ENCODE results near the gene ANTXR1. TPM values are rescaled to one million over a fixed set of nuclear protein-coding genes. Genes with fewer than 3 reads are reported as not detected.

The ANTXR1 gene
- total RNA-seq, 1 experiment from 2014 or later = 25.7 TPM

DNA sequence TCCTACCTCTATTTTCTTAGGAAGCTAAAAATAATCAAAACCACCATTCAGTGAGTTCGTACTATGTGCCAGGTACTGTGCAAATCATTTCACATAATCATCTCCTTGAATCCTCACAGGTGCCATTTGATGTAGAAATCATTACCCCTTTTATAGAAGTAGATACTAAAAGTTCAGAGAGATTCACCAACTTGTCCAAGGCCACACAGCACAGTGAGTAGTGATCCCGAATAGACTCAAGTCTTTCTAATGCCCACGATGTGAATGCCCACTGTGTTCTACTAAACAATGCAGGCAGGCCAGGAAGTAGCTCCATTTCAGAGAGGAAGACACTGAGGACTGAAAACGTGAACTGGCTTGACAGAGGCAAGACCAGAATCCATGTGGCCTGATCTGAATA lies 68.8 kb downstream of the ANTXR1 start:
- DNase-seq (ENCODE audit: low read depth, low spot score) (no peak), ATAC-seq (no peak)
- TF ChIP-seq EZH2 (IDR thresholded peaks at IDR 0.05) (no peak), ZNF274 (IDR thresholded peaks at IDR 0.05; ENCODE audit: low read depth, low read length) (no peak), SRF (IDR thresholded peaks at IDR 0.05; ENCODE audit: low read depth) (no peak), EZH2phosphoT487 (IDR thresholded peaks at IDR 0.05; ENCODE audit: borderline replicate concordance) (no peak)
- TF ChIP-seq, protein P1, sequence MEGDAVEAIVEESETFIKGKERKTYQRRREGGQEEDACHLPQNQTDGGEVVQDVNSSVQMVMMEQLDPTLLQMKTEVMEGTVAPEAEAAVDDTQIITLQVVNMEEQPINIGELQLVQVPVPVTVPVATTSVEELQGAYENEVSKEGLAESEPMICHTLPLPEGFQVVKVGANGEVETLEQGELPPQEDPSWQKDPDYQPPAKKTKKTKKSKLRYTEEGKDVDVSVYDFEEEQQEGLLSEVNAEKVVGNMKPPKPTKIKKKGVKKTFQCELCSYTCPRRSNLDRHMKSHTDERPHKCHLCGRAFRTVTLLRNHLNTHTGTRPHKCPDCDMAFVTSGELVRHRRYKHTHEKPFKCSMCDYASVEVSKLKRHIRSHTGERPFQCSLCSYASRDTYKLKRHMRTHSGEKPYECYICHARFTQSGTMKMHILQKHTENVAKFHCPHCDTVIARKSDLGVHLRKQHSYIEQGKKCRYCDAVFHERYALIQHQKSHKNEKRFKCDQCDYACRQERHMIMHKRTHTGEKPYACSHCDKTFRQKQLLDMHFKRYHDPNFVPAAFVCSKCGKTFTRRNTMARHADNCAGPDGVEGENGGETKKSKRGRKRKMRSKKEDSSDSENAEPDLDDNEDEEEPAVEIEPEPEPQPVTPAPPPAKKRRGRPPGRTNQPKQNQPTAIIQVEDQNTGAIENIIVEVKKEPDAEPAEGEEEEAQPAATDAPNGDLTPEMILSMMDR (IDR thresholded peaks at IDR 0.05 in 2 of 3, conservative IDR thresholded peaks at IDR 0.05 in 1 of 3; ENCODE audit: borderline replicate concordance in 1 of 3, insufficient read depth in 1 of 3, low read depth in 2 of 3, low read length in 2 of 3) = no peak
- no peaks in the 10 kb centered on the region for H3K27me3 ChIP-seq (ENCODE audit: insufficient read depth, low read length)
- H3K4me1 ChIP-seq (ENCODE audit: control insufficient read depth in 1 of 2, insufficient read depth in 2 of 2, low read length in 2 of 2) = peaks cover 5 to 6% of the 10 kb centered on the region in 2 experiments; a peak in 2 of 4 replicates
- ChIA-PET CTCF (no interaction called here), POLR2A (no interaction called here), RAD21 (ENCODE audit: low non-redundant PET in 1 of 2, low total read pairs in 2 of 2, uncharacterized antibody in 2 of 2, unreplicated experiment in 2 of 2) (no interaction called here)
- no peak overlapping the region for H3K27ac ChIP-seq (ENCODE audit: low read depth, low read length)
- no peaks in the 10 kb centered on the region for H3K9me3 ChIP-seq (ENCODE audit: control insufficient read depth in 1 of 2, insufficient read depth in 1 of 2, low read depth in 1 of 2, low read length in 2 of 2)
- H3K4me3 ChIP-seq (replicated peaks in 1 of 2; ENCODE audit: low read depth in 1 of 2, low read length in 2 of 2) = no peak overlapping the region
- no peak overlapping the region for H3K9ac ChIP-seq (ENCODE audit: low read length)
- H3K9me2 ChIP-seq (ENCODE audit: insufficient read depth) = no peaks in the 10 kb centered on the region
- H2AFZ ChIP-seq (ENCODE audit: low read depth, low read length, poor library complexity, severe bottlenecking) = no peak overlapping the region
- no peak overlapping the region for H3K4me2 ChIP-seq (ENCODE audit: low read length)
- BruUV-seq (replicated peaks) = no TSS peak
- no peaks in the 10 kb centered on the region for H3K79me2 ChIP-seq (ENCODE audit: insufficient read depth, low read length)
- no peaks in the 10 kb centered on the region for H4K20me1 ChIP-seq (ENCODE audit: insufficient read depth)
- H3K36me3 ChIP-seq (ENCODE audit: control insufficient read depth in 1 of 2, insufficient read depth in 2 of 2, low read length in 2 of 2) = 0 out of 4 replicates have a peak, but pooled peaks cover 0 to 3% of the 10 kb centered on the region in 2 experiments
- intact Hi-C loops (cut with micrococcal nuclease) = no loop called here

DNA sequence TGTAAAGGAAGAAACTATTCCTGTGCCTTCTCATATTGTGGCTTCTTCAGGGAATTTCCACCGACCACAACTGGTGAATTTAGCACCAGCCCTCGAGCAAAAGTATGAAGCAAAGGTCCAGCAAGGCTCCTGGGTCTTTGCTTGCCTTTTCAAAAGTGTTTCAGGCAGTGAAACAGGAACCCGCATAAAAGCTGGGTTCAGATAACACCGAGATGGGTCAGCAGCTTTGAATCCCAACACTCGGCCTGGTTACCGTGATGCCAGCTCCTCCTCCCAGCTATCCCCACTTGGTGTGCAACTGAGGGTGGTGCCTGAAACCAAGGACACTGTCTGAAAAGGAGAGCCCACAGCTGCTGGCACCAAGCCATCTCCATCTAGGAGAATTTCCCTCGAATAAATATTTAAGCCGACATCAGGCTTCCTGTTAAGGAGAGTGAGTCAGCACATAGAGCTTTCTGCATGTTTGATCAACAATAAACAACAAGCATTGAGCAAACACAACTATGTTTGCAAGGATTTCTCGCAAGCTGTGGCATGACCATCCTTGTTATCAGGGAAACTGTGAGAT lies 69.5 kb downstream of the ANTXR1 start:
- H3K4me1 ChIP-seq (ENCODE audit: control insufficient read depth in 1 of 2, insufficient read depth in 2 of 2, low read length in 2 of 2) = peaks cover 5 to 6% of the 10 kb centered on the region in 2 experiments; a peak in 2 of 4 replicates
- H3K9me2 ChIP-seq (ENCODE audit: insufficient read depth) = no peaks in the 10 kb centered on the region
- intact Hi-C loops (cut with micrococcal nuclease) = no loop called here
- ATAC-seq (no peak), DNase-seq (ENCODE audit: low read depth, low spot score) (no peak)
- no peak overlapping the region for H3K4me2 ChIP-seq (ENCODE audit: low read length)
- no peaks in the 10 kb centered on the region for H4K20me1 ChIP-seq (ENCODE audit: insufficient read depth)
- H3K79me2 ChIP-seq (ENCODE audit: insufficient read depth, low read length) = no peaks in the 10 kb centered on the region
- no peak overlapping the region for H2AFZ ChIP-seq (ENCODE audit: low read depth, low read length, poor library complexity, severe bottlenecking)
- POLR2A ChIA-PET = no interaction called here
- no peak overlapping the region for H3K27ac ChIP-seq (ENCODE audit: low read depth, low read length)
- H3K36me3 ChIP-seq (ENCODE audit: control insufficient read depth in 1 of 2, insufficient read depth in 2 of 2, low read length in 2 of 2) = 0 out of 4 replicates have a peak, but pooled peaks cover 0 to 3% of the 10 kb centered on the region in 2 experiments
- no TSS peak for BruUV-seq (replicated peaks)
- no peaks in the 10 kb centered on the region for H3K9me3 ChIP-seq (ENCODE audit: control insufficient read depth in 1 of 2, insufficient read depth in 1 of 2, low read depth in 1 of 2, low read length in 2 of 2)
- no peak overlapping the region for H3K4me3 ChIP-seq (replicated peaks in 1 of 2; ENCODE audit: low read depth in 1 of 2, low read length in 2 of 2)
- RAD21 ChIA-PET (ENCODE audit: low non-redundant PET in 1 of 2, low total read pairs in 2 of 2, uncharacterized antibody in 2 of 2, unreplicated experiment in 2 of 2) = no interaction called here
- no peaks in the 10 kb centered on the region for H3K27me3 ChIP-seq (ENCODE audit: insufficient read depth, low read length)
- TF ChIP-seq, protein P1 (IDR thresholded peaks at IDR 0.05 in 2 of 3, conservative IDR thresholded peaks at IDR 0.05 in 1 of 3; ENCODE audit: borderline replicate concordance in 1 of 3, insufficient read depth in 1 of 3, low read depth in 2 of 3, low read length in 2 of 3) = no peak
- TF ChIP-seq FOSL1 (IDR thresholded peaks at IDR 0.05; ENCODE audit: low read depth) = no peak
- TF ChIP-seq TCF7L2 (IDR thresholded peaks at IDR 0.05; ENCODE audit: borderline replicate concordance, extremely low read depth, insufficient read depth, insufficient read length) = no peak
- TF ChIP-seq, protein P2, sequence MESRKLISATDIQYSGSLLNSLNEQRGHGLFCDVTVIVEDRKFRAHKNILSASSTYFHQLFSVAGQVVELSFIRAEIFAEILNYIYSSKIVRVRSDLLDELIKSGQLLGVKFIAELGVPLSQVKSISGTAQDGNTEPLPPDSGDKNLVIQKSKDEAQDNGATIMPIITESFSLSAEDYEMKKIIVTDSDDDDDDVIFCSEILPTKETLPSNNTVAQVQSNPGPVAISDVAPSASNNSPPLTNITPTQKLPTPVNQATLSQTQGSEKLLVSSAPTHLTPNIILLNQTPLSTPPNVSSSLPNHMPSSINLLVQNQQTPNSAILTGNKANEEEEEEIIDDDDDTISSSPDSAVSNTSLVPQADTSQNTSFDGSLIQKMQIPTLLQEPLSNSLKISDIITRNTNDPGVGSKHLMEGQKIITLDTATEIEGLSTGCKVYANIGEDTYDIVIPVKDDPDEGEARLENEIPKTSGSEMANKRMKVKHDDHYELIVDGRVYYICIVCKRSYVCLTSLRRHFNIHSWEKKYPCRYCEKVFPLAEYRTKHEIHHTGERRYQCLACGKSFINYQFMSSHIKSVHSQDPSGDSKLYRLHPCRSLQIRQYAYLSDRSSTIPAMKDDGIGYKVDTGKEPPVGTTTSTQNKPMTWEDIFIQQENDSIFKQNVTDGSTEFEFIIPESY (IDR thresholded peaks at IDR 0.05; ENCODE audit: extremely low read depth, insufficient replicate concordance, low read length) = no peak
- no peak for TF ChIP-seq JUND (IDR thresholded peaks at IDR 0.05)
- CTCF ChIA-PET = no interaction called here
- H3K9ac ChIP-seq (ENCODE audit: low read length) = no peak overlapping the region

Measured in HCT116 (cell line).